Myocyte (in vitro differentiated cells): Measurements from ENCODE around the gene TMX3. TPM values are rescaled to one million over a fixed set of nuclear protein-coding genes. Genes with fewer than 3 reads are reported as not detected.

Experiments used
- DNase-seq: peaks from one replicate; pipeline ENCODE4 v3.0.0-alpha.2; 2012; ENCODE audit warnings: low read depth
- polyA plus RNA-seq: library from polyadenylated mRNA; unstranded; fragments of >200 nt; gene quantifications from one replicate; pipeline ENCODE4 v1.2.1, GENCODE V29; 2012; ENCODE audit warnings: missing spikeins
- total RNA-seq: library from RNA; depleted of rRNA; stranded (reverse); fragments of >200 nt; gene quantifications from 2 replicates; pipeline ENCODE4 v1.2.3, GENCODE V29; 2014

The TMX3 gene, protein sequence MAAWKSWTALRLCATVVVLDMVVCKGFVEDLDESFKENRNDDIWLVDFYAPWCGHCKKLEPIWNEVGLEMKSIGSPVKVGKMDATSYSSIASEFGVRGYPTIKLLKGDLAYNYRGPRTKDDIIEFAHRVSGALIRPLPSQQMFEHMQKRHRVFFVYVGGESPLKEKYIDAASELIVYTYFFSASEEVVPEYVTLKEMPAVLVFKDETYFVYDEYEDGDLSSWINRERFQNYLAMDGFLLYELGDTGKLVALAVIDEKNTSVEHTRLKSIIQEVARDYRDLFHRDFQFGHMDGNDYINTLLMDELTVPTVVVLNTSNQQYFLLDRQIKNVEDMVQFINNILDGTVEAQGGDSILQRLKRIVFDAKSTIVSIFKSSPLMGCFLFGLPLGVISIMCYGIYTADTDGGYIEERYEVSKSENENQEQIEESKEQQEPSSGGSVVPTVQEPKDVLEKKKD
- 96.9 and 103 TPM in 2 replicates for total RNA-seq
- polyA plus RNA-seq, result 26.4 TPM

DNA sequence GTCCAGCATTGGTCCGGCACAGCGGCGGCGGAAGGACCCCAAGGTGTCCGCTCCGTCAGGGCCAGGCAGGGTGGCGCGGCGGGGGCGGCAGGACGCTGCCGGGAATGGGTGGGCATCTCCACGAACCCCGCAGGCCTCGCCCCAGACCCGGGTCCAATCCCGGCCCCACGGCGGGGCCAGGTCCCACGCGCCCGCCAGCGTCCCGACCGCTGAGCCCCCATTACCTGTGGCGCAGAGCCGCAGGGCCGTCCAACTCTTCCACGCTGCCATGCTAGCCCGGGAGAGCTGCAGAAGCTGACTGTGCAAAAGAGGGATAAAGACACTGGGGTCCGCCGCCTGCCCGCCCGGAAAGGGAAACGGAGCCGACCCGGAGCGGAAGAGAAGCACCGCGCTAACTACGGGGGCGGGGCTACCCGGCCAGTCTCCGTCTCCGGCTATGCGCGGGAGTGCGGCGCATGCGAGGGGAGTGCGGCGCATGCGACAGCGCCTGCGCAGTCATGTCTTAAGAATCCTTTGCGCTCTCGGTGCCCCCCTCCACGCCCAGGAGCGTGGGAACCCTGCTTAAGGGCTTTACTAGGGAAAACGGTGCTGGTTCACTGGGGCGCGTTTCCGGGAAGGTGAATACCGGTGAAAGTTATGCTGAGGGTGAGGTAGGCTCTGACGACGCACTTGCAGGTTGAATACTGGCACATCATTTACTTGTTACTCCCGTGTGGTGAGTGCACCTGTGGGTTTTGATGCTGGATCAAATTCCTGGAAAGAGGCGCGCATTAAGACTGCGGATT is at the start of gene TMX3:
TMX3 (minus strand) TSS at position 397 of the 785 bp plus-strand sequence; CDS start at position 270, 127 bp downstream.
- DNase-seq, result peak; percentile 95

DNA sequence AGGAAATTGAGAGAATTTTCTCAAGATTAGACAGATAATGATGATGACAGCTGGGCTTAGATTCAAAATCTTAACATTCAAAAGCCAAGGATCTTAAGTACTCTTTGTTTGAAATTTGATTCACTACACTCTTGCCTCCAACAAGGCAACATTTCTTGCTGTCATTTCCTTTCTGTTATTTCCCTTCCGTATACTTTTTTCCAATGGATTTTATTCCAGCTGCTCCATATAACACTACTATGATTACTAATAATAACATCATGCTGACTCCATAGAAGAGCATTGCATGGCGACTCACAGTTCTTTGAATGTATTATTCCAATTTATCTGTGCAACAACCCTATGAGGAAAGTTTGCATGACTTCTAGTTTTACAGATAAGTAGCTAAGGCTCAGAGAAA is 49.1 kb upstream of the TMX3 start:
- DNase-seq, result peak; percentile 7

DNA sequence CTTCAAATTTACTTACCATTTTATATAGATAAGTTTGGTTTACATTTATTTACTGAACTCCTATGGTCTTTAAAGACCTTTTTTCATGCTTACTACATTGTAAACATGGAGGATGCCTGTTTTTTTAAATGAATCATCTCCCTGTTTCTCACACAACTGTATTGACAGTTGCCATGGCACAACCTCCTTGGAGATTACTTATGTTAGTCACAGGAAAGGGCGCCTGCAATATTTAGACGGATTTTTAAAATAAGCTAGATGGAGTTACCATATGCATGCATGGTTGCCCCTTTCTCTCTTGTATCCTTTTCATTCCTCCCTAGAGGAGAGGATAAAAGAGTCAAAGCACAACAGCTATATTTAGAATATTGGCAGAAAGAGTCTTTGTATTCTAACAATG is 48.2 kb upstream of the TMX3 start:
- DNase-seq, result peak; percentile 28

DNA sequence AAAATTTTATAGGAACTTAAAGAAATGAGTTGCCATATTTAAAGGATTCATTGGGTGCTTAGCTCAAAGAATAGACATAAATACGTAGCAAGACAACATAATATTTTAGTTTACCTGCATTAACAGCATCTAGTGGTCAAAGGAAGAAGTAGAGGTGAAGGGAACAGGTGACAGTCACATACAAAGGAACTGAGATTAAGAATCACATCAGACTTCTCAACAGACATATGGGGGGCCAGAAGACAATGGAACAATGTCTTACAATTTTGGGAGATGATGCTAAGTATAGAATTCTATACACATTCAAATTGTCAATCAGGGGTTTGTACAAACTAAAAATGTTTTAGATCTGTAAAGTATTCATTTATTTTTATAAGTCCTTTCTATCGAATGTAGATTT is 44.4 kb upstream of the TMX3 start:
- no peak for DNase-seq

DNA sequence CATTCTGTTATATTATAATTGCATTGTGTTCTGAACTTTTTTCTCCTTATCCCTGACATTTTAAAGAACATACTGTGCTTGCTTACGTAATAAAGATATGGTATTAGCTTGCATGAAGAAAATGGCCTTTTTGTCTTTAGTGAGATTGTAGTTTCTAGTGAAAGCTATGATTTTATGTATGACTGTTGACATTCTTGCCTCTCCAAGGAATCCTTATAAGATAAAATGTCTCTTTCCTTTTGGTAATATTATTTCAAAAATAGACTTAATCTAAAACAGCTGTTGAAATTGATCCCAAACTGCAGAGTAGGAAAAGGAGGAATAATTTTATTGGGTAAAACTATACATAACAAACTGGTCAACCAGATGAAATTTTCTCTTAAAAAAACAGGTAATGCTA is 42.2 kb upstream of the TMX3 start:
- DNase-seq, result no peak

DNA sequence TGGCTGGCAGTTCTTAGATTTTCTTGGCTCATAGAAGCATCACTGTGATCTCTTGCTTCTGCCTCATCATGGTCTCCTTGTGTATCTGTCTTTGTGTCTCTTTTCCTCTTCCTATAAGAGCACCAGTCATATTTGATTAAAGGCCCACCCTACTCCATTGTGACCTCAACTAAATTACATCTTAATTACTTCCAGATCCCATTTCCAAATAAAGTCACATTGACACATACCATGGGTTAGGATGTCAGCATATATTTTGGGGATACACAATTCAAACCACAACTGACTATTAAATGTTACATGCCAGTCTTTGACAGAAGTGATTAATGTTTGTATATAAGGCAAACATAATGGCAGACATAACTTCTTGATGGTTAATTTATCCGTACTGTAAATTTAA is 27.3 kb upstream of the TMX3 start:
- DNase-seq, result no peak

DNA sequence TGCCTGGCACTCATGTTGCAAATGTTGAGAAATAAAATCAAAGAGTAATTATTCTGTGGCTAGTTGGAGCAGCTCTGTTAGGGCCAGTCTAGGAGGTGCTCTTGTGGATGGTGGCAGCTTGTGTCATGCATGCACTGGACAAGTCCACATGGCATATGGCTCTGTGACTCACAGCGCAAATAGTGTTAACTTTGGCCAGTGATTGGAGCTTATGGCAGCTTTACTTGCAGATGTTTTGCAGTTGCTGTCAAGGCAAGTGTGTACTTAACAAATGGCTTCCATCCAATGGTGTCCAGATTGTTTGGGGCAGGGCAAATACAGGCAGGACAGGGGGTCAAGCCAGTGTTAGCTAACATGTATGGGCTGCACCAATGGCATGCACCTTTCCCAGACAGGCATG is 26.1 kb upstream of the TMX3 start:
- no peak for DNase-seq

DNA sequence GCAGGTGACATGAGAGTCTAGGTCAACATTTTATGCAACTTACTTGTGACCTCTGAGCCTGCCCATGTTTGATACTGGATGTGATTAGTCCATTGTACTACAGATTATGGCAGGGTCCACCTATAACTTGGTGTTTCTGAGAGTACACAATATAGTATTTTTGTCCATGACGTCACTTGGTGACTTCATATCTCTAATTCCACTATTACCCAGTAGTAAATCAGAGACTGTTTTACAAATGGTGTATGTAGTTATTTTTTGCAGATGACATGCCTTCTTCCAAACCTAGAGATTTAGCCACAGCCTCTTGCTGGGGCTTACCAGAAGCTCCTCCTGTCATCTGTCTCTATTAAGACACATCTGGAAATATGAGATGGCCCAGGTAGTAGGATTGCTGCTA is 24.6 kb upstream of the TMX3 start:
- DNase-seq, result peak; percentile 61

DNA sequence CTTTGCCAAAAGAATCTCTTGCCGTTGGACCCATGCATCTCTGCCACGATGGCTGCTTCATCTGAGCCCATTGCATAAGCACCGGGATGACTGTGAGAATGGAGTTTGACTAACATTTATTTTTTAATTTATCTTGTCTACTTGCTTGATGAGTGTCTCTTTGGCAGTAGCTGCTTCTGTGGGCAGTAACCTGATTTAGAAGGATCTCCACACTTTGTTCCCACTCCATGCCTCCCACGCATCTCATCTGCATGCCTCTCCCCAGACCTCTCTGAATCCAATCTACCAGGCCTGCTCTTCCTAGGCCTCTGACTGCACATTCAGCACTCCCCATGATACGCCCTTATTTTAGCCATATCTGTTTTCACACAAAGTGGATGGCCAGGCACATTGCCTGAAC is 23.7 kb upstream of the TMX3 start:
- no peak for DNase-seq

DNA sequence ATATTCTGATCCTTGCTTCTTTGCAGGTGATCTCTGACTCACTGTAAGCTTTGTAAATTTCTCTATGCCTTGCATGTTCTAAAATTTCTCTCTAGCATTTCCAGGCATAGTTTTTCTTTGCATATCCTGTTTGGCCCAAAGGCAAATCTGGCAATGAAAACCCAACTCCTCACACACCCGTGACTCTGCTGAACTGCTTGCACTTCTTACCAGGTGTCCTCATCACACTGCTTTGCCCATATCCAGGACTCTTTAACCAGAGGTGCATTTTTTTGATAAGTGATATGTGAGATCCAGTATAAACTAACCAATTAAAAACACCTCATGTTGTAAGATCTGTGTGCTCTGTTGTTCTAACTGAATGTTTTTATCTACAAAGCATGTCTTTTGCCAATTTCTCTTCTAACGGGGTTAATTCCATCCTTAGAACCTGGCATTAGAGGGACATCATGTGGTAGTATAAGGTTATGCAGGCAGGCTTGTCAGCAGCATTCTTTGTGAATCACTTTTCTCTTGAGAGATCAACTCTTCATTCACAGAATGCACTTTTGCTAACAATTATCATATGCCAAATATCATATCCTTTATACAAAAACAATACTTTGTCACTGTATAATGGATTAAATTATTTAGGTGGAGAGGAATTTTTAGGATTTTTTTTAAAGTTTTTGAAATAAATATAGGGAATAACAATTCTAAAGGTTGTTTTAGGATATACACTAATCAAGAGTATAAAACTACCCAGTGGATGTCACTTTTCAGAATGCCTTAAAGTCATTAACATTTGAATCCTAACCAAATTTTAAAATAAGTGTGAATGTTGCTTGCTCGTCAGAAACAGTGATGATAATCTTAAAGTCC is 20.8 kb upstream of the TMX3 start:
- DNase-seq, result peak; percentile 68

DNA sequence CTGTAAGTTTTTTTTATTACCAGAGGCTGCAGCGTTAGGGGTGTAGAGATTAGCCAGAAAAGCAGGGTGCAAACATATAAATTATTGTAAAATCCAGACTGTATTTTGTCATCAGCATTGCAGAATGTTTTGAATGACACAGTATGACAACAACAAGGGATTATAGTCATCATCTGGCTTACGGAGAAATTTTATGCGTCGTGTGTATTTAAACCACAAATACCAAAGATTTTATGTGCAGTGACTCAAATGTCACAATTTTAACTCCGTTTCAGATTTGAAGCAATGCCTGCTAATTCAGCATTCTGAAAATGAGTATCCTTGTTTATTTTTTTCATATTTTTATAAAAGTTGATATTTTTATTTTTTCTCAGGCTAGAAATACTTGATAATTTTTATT is 19.4 kb upstream of the TMX3 start:
- no peak for DNase-seq

DNA sequence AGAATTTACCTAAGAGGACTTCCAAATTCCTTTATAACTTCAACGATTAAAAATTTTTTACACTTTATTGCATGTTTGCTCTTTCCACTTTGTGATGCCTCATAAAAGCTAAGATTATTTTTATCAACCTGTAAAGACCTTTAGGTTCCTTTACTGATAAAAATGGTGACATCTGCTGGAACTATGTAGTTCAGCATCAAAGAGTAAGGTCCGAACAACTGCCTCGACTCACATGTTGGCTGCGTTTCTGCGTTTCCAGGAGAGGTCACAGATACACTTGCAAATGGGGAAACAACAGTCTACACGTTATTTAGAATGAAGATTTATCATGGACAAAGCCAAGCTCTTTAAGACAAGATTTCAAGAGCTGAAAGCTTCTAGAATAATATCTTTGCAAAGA is 18.8 kb upstream of the TMX3 start:
- no peak for DNase-seq

DNA sequence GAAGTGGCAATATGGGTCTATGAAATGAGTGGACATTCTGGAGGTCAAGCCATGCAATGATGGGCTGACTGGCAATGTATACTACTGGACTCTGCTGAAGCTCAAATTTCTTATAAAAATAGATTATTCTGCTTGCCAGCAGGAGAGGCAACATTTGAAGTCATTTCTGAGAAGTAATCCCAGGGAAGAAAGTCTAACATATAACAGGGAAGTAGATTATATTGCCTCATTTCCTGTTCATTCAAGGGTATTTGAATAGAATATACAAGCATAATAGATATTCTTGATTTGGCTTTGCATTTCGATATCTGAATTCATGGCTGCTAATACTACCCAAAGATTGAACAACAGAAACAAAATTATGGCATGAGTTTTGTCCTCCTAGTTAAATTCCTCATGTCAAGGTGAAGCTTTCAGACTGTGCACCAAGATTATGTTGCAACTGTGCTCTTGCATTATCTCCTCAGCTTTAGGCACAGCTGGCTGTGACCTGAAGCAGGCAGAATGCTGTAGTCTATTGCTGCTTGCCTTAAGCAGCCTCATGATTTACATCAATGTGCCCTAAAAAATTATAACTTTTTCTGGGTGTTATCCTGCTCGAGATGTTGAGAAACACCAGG is 13.3 kb upstream of the TMX3 start:
- DNase-seq, result no peak

DNA sequence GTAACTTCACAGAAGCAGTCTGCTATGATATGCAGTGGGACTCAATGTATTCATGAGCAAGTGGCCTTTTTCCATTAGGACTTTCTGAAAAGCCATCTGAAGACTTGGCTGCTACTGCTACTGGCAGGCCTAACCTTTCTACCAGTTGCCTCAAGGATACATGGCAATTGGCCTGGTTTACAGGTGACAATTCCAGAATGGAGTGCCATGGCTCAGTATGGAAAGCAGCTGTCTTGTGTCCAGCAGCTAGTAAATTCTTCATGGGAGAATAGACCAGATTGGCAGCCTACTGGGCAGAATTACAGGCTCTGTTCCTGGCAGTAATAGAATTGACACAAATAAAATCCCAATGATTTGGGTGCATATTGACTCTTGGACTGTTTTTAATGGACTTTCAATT is 12.6 kb upstream of the TMX3 start:
- DNase-seq, result peak; percentile 60

DNA sequence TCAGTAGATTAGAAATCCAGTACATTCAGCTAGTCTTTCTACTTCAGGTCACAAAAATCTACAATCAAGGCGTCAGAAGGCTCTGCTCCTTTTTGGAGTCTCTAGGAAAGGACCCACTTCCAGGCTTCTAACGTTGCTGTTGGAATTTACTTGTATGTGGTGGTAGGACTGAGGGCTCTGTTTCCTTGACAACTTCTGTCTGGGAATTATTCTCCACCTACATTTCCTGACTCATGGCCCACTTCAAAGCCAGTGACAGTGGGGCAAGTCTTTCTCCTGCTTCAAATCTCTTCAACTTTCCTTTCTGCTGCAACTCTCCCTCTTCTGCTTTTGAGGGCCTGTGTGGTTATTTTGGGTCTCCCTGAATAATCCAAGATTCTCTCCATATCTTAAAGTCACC is 10.4 kb upstream of the TMX3 start:
- DNase-seq, result no peak

DNA sequence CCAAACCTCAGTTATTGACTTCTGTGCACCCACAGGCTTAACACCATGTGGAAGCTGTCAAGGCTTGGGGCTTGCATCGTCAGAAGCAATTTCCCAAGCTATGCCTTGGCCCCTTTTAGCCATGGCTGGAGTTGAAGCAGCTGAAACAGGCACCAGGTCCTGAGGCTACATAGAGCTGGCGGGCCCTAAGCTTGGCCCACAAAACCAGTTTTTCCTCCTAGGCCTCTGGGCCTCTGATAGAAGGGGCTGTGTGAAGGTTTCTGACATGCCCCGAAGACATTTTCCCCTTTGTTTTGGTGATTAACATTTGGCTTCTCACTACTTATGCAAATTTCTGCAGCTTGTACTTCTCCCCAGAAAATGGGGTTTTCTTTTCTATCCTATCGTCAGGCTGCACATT is 9.1 kb upstream of the TMX3 start:
- DNase-seq, result no peak

DNA sequence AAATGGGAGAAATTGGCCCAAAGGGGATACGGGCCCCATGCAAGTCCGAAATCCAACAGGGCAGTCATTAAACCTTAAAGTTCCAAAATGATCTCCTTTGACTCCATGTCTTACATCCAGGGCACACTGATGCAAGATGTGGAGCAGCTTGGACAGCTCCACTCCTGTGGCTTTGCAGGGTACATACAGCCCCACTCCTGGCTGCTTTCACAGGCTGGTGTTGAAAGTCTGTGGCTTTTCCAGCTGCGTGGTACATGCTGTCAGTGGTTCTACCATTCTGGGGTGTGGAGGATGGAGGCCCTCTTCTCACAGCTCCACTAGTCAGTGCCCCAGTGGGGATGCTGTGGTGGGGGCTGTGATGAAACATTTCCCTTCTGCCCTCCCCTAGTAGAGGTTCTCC is 8.6 kb upstream of the TMX3 start:
- no peak for DNase-seq

DNA sequence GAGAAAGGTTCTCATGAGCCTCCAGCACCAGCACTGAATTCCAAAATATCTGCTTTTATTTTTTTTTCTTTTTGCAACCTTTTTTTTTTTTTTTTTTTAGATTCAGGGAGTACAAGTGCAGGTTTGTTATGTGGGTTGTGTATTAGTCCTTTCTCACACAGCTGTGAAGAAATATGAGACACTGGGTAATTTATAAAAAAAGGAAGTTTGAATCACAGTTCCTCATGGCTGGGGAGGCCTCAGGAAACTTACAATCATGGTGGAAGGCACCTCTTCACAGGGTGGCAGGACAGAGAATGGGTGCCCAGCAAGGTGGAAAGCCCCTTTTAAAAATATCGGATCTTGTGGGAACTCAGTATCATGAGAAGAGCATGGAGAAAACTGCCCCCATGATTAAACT is 7.9 kb upstream of the TMX3 start:
- no peak for DNase-seq

DNA sequence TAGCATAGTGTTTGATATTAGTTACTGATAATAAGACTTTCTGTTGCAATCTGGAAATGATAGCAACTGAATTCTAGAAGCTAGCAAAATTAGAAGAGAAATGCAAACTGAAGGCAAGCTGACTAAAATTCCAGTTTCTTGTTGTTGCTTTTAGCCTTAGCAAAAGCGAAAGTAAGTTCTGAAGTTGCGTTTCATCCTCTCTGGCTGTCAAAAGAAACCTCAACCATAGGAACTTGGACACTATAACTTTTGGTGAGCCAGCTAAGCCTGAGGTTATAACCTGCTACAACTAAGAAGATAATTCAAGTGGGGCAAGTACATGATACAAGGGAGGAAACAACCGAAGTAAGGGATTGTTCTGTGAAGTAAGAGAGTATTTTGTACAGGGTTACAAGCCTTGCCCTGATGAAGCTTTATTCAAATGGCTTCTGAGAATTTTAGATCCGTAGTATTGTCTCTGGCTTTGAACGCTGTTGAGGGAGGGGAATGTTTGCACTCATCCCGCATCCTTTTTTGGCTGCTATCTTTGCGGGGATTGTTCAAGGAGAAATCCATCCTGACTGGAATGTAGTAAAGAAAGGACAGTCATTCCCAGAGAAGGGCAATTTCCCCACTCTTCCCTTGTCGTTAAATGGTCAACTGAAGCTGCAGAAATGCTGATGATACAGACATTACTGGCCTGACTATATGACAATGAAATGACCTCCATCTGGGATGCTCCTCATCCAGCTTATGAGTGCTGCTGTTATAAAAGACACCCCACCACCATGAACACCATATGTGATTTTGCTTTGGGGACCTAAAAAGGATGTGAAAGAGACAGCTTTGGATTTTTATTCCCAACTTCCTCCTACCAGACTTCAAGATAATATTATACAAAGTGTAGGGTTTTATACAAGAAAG is 7.0 kb upstream of the TMX3 start:
- DNase-seq, result no peak

DNA sequence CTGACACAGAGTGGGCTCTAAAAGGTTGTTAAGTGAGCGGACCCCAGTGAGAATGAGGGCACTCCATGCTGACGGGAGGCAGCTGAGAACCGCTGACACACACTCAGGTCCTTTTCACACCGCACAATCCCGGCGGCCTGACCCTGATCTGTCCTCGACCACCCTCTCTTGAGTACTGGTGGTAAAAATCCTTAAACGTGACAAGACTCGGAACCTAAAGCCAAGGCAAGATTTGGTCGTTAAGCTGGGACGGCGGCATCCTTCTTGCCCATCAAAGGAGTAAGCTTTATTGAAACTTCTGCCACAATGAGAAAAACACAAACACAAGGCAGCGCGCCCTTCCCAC is 569 bp downstream of the TMX3 start:
- DNase-seq, result no peak
